Measurements from ENCODE around the gene KLHL29.

GRCh38 chr2:23454501-23455120 lies 69.6 kb downstream of the KLHL29 start:
- TF ChIP-seq CTCF (IDR thresholded peaks at IDR 0.05; ENCODE audit: low read depth, low read length) (no peak), POLR2A (IDR thresholded peaks at IDR 0.05; ENCODE audit: extremely low read depth, insufficient read length) (no peak), MYC (IDR thresholded peaks at IDR 0.05; ENCODE audit: low read depth, low read length) (no peak), MAX (IDR thresholded peaks at IDR 0.05; ENCODE audit: low read depth, low read length) (no peak)

Measured in NB4 (cell line).